ENCODE results near the gene OVCA2. TPM values are rescaled to one million over a fixed set of nuclear protein-coding genes. Genes with fewer than 3 reads are reported as not detected.
A peak's percentile ranks its signal among the peaks of the same experiment; 100 is the strongest.

Gene OVCA2
- total RNA-seq, 3 donors from 2014 or later: 25.3 to 35.5 (median 33.0) TPM

GRCh38 chr17:2055292-2056205, 13.7 kb downstream of the OVCA2 start:
- intact Hi-C loops (cut with DNase I, micrococcal nuclease): loop anchor here (5.0 to 10.0 kb wide), 2 partner anchors 187 to 229 kb away; no protein-coding TSS in a partner anchor
- ATAC-seq (no peak), DNase-seq (peak; percentile 41 to 69 (median 62))
- Histone ChIP-seq H3K36me3 (ENCODE audit: low read depth) (no peaks in the 10 kb centered on the region), H3K4me3 (peak overlapping the region; percentile 25), H3K9me3 (no peaks in the 10 kb centered on the region), H3K4me1 (ENCODE audit: low read depth) (peaks cover 52% of the 10 kb centered on the region)
- TF ChIP-seq CTCF (IDR thresholded peaks at IDR 0.05): no peak

GRCh38 chr17:2056206-2057174, 14.7 kb downstream of the OVCA2 start:
- intact Hi-C loops (cut with DNase I, micrococcal nuclease): loop anchor here (5.0 to 10.0 kb wide), 2 partner anchors 186 to 228 kb away; no protein-coding TSS in a partner anchor
- Histone ChIP-seq H3K4me1 (ENCODE audit: low read depth) (peaks cover 45% of the 10 kb centered on the region), H3K4me3 (no peak overlapping the region), H3K36me3 (ENCODE audit: low read depth) (no peaks in the 10 kb centered on the region), H3K9me3 (no peaks in the 10 kb centered on the region)
- TF ChIP-seq CTCF (IDR thresholded peaks at IDR 0.05): no peak
- DNase-seq (peak in 2 of 3 donors; percentile 65 to 69), ATAC-seq (peak; percentile 22)

- TF ChIP-seq CTCF (IDR thresholded peaks at IDR 0.05): no peak
- no peaks in the 10 kb centered on the region for H3K9me3 ChIP-seq
- ATAC-seq: no peak
- H3K36me3 ChIP-seq (ENCODE audit: low read depth): no peaks in the 10 kb centered on the region
- peaks cover 45% of the 10 kb centered on the region for H3K4me1 ChIP-seq (ENCODE audit: low read depth)
- H3K4me3 ChIP-seq: no peak overlapping the region
- intact Hi-C loops (cut with DNase I, micrococcal nuclease): loop anchor here (5.0 to 10.0 kb wide), 2 partner anchors 185 to 228 kb away; no protein-coding TSS in a partner anchor
- no peak for DNase-seq
Measured at GRCh38 chr17:2057175-2057759, 15.4 kb downstream of the OVCA2 start.

GRCh38 chr17:2057760-2058585, 16.2 kb downstream of the OVCA2 start:
- Histone ChIP-seq H3K9me3 (no peaks in the 10 kb centered on the region), H3K4me1 (ENCODE audit: low read depth) (peaks cover 45% of the 10 kb centered on the region), H3K36me3 (ENCODE audit: low read depth) (no peaks in the 10 kb centered on the region), H3K4me3 (no peak overlapping the region)
- no peak for TF ChIP-seq CTCF (IDR thresholded peaks at IDR 0.05)
- ATAC-seq (no peak), DNase-seq (peak in 2 of 3 donors; percentile 57 to 71)
- intact Hi-C loops (cut with DNase I, micrococcal nuclease): loop anchor here (2.0 to 10.0 kb wide), 3 partner anchors 183 to 227 kb away; no protein-coding TSS in a partner anchor

All from mucosa of descending colon (tissue), 3 donors.